ENCODE results near the gene ERFL. TPM values are rescaled to one million over a fixed set of nuclear protein-coding genes. Genes with fewer than 3 reads are reported as not detected.

The ERFL gene
- total and polyA plus RNA-seq, 2 experiments from 2014 or later, result 0.69 TPM; not detected in 1

- Mint-ChIP-seq H3K4me1 (peaks cover 13% of the 10 kb centered on the region), H3K9me3 (peaks cover 3% of the 10 kb centered on the region; the same call in 1 of the 3 replicates), H3K36me3 (ENCODE audit: low read depth) (no peaks in the 10 kb centered on the region; the same call in 2 of the 3 replicates), H3K4me3 (no peak overlapping the region), H3K27ac (no peak overlapping the region), H3K27me3 (ENCODE audit: insufficient read depth, low read depth, poor library complexity) (peaks cover 17% of the 10 kb centered on the region)
- ATAC-seq (no peak), DNase-seq (ENCODE audit: low spot score) (no peak)
- H3K9me2 ChIP-seq (ENCODE audit: insufficient read depth), result no peaks in the 10 kb centered on the region
- H3K4me2 ChIP-seq, result no peak overlapping the region
- TF ChIP-seq JUNB (IDR thresholded peaks at IDR 0.05; ENCODE audit: unreplicated experiment) (no peak), ZNF462 (CRISPR knock-in tag; IDR thresholded peaks at IDR 0.05) (no peak), ZNF331 (CRISPR knock-in tag; IDR thresholded peaks at IDR 0.05; ENCODE audit: low read depth) (no peak), EZH2 (IDR thresholded peaks at IDR 0.05; ENCODE audit: low read depth, unreplicated experiment) (no peak), EZH2phosphoT487 (IDR thresholded peaks at IDR 0.05; ENCODE audit: unreplicated experiment) (no peak), STAT1 (IDR thresholded peaks at IDR 0.05; ENCODE audit: unreplicated experiment) (no peak), CTCF (conservative IDR thresholded peaks at IDR 0.05; ENCODE audit: low read depth in 2 of 2) (no peak), ETS1 (IDR thresholded peaks at IDR 0.05) (no peak), REST (IDR thresholded peaks at IDR 0.05; ENCODE audit: unreplicated experiment) (no peak), CREB1 (CRISPR knock-in tag; IDR thresholded peaks at IDR 0.05; ENCODE audit: low read depth) (no peak), ZNF114 (CRISPR knock-in tag; IDR thresholded peaks at IDR 0.05) (no peak), POLR2AphosphoS5 (IDR thresholded peaks at IDR 0.05; ENCODE audit: low read depth) (no peak), NANOG (IDR thresholded peaks at IDR 0.05; ENCODE audit: borderline replicate concordance) (no peak)
- no peak overlapping the region for H3K27ac ChIP-seq (ENCODE audit: low read depth)
- no peaks in the 10 kb centered on the region for H3K36me3 ChIP-seq (ENCODE audit: insufficient read depth)
- peaks cover 3% of the 10 kb centered on the region; the same call in 1 of the 2 replicates for H4K20me1 ChIP-seq (replicated peaks; ENCODE audit: insufficient read depth)
- H2AFZ ChIP-seq, result no peak overlapping the region
- peaks cover 9% of the 10 kb centered on the region; the same call in 1 of the 2 replicates for H3K4me1 ChIP-seq (ENCODE audit: insufficient read depth)
- no peaks in the 10 kb centered on the region for H3K79me2 ChIP-seq (replicated peaks; ENCODE audit: insufficient read depth)
- H3K4me3 ChIP-seq, result no peak overlapping the region
- H3F3A ChIP-seq (replicated peaks; ENCODE audit: low read depth), result peaks cover 12% of the 10 kb centered on the region
- H3K27me3 ChIP-seq (ENCODE audit: insufficient read depth), result peaks cover 98% of the 10 kb centered on the region
Observed at GRCh38 chr19:41918653-41919244, 9.5 kb downstream of the ERFL start.

Data from GM23338 (cell line).